ENCODE measurements around the gene QRFP.

QRFP gene

DNA sequence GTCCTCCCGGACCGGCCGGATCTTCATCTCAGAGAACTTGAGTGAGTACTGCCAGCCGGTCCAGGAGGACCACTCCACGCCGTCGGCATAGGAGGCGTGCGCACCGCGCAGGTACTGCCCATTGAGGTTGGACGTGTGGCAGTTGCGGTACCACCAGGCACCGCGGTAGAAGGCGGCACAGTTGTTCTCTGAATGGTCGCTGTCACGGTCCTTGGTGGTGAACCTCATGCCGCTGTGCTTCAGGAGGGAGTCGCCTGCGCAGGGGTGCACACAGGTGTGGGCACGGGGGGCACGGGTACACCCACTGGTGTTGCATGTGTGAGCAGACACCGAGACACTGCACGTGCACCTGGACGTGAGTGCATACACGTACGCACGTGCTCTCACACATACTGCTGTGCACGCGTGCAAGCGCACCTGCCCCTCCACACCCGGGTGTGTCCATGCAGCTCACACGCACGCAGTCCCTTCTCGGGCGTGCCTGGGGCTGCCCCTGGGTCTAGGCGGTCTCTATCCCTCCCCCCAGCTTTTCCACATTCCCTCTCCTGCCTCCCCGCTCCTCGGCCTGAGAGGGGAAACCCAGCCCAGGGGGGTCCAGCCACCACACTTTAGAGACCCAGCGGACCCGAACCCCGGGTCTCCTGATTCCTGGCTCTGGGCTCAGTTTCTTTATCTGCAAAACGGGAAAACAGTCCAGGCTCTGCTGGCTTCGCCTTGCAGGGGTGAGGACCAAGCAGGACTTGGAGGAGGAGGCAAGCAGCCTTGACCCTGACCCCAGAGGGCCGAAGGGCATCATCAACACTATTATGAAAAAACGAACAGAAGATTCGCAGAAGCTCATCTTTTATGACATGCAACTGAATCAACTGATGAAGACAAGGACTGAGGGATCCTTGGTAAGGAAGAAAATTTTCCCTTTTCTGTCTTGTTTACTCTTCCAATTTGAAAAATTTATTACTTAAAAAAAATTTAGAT is 7.7 kb upstream of the QRFP start:
- DNase-seq (ENCODE audit: low spot score), result no peak

DNA sequence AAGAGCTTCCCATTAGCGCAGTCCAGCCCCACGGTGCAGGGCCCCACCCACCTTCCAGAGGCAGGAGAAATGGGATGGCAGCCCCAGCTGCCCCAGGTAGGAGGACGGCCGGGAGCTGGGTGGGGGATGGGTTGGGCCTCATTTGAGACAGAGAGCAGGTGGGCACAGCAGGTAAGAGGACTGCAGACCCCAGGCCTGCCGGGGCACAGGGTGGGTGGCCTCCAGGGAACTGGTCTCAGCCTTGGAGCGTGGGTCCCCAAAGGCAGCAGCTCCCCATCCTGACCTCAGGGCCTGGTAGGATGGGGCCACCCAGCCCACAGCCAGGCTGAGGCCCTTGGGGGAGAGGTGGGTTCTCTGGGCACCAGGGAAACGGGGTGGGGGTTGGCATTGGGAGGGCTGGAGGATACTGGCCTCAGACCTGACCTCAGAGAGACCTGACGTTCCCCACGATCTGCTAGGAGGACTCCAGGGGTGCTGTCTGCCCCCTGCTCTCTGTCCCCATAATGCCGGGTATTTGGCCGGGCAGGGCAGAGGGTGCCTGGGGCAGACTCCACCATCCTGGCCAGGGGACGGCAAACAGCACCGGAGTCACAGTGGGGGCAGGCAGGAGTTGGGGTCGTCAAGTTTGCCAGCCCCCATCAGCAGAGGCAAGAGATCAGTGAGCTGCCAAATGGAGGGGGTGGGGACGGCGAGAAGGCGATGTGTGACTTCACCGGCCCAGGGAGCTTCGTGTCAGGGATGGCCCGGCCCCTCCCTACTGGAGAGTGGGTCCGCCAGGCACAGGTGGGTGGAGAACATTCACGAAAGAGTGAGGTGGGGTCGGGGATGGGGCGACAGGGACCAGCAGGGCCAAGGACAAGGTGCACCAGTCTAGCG is 6.8 kb upstream of the QRFP start:
- DNase-seq (ENCODE audit: low spot score), result no peak

DNA sequence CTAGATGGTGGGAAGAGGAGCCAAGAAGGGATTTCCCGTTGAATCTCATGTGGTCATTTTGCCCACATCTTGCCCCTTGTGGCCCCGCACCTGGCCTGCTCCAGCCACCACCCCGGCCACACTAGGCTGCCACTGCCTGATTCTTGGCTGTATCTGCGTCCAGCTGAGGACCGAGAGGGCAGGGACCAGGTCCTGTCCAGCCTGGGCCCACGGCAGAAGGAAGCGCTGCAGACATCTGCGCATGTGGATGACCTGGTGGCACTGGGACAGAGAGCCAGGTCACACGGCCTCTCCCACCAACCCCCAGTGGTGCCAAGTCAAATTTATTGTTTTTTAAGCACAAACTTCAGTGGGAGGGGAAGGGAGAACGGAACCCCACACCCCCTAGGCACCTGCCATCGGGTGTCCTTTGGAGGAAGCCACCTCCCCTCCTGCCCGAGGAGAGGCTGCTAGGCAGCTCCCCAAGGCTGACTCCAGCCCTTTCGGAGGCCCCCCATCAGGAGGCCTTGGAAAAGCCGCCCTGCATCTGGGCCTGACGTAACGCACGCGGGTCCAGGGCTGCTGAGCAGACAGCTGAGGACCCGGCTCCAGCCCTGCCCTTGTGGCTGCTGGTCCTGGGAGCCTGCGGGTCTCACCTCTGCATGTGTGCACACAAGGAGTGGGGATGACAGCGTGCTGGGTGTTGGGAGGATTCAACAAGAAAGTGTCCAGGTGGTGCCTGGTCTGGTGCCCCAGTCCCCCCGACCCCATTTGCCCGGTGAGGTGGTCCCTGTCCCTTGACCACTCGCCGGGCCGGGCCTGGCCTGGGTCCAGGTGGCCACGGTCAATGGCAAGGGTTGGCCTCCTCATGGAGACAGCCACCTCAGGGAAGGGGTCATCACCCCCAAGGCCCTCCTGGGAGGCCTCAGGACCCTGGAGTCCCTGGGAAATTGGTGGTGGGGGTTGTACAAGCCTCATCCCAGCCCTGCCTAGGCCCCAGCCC is 5.9 kb upstream of the QRFP start:
- no peak for DNase-seq (ENCODE audit: low spot score)

DNA sequence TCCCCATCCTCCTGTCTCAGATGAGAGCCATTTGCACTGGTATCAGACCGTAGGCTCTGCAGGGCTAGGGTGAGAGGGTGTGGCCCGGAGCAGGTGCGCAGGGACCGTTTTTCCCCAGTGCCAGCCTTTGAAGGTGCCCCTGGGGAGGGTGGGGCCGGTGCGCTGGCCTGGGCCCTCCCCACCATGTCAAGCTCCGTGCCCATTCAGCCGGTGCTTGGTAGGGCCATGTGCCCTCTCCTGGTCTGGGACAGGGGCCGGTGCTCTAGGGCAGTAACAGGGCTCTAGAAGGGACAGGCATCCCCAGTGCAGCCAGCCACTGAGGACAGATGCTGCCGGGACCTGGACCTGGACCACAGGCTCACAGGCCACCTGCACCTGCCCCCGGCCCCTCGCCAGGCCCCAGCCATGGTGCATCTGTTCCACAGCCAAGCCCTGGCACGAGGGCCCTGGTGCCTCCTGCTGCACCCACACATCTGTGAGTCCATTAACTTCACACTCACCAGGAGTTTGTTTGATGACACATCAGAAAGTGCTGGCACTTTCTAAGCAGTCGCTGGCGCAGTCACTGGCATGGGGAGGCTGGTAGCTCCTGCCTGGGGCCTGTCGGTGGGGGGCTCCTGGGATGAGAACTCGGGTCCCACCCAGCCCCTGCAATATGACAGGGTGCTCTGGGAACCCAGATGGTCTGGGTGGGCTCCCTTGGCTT is 5.0 kb upstream of the QRFP start:
- no peak for DNase-seq (ENCODE audit: low spot score)

DNA sequence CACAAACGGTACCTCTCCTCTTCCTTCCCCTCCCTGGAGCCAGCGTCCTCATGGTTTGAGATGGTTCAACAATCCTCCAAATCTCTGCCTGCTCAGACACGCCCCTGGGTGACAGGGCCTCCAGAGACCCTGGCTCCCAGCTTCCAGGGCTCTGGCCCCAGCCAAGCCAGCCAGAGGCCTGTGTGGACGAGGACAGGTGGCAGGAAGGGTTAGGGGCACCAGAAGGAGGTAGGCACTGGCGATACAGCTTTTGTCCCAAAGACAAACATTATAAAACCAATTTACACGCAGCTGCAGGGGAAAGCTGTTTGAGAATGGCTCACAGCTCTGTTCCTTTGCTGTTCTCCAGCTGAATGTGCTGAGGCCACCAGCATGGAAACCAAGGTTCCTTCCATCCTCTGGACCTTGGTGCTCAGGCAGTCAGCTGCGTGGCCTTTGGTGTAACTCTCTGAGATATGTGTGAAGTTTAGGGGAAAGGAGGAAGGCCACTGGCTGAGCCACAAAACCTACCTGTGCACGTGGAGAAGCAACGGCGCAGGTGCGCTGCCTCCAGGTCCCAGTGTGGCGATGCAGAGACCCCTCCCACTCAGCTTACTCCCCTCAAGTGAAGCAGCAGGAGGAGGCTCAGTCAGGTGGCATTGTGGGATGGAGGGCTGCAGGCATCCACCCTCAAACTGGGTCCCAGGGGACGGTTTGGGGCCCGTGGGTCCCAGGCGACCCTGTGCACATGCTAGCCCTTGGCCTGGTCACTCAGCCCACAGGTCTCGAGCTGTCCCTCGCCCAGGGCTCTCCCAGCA is 4.3 kb upstream of the QRFP start:
- no peak for DNase-seq (ENCODE audit: low spot score)

DNA sequence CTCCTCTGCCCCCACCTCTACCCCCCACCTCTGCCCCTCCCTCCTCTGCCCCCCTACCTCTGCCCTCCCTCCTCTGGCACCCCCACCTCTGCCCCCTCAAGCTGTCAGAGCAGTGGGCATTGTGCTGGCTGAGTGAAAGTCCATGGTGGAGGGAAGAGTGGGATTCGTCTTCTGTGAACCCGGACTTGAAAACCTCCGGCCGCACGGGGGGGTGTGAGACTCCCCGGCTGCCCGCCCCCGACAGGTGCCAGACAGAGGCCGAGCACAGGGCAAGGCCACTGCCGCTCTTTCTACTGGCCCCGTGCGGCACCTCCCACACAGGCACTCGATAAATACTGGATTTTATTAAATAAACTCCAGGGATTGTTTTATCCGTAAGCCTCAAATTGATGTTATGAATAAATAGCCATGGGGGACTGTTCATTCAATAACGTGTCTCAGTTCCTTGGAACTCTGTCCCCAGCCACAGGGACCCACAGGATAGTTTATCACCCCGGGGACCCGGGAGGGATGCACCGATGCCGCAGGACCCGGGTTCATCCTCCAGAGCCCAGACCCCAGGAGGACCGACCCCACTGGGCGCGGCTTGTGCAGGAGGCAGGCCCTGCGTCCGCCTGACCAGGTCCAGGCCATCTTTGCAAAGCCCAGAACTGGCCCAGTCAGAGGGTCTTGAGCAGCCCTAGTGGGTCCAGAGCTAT is 2.6 kb upstream of the QRFP start:
- no peak for DNase-seq (ENCODE audit: low spot score)

DNA sequence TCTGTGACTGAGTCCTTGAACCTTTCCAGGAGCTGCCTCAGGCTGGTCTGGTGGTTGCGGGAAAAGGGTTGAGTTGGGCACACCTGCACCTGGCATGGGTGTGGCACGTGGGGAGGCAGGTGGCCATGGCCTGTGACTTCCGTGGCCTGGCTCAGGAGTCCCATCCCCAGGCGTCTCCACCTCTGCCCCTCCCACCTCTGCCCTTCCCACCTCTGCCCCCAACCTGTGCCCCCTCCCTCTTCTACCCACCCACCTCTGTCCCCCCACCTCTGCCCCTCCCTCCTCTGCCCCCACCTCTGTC is 1.9 kb upstream of the QRFP start:
- DNase-seq (ENCODE audit: low spot score), result no peak

DNA sequence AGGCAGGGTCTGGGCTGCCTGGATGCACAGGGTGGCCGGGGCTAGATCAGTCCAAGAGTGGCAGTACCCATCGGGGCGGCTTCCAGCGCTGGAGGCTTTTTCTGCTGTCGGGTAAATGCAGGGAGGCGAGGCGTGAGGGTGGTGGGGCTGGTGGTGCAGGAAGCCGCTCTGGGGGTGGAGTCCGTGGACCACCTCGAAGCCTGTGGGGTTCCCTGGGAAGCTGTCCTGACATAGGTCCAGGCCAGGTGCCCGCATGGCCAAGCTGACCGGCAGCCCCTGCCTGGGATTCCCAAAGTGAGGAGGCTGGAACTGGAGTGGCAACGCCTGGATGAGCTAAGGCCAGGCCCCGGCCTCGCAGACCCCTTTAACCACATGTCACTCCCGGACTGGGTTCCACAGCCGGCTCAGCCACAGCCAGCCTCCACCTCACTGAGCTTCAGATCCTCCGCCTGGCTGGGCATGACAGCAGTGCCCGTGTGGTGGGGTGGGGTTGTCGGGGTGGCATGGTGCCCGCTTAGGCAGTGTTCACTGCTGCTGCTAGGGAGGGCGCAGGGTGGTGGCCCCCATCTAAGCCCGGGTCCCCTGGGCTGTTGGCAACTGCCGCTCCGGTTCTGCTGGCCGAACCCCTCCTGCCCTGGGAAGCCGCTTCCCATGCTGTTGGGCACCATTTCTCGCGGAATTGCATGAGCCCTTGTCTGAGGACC is 1.4 kb upstream of the QRFP start:
- DNase-seq (ENCODE audit: low spot score), result no peak

DNA sequence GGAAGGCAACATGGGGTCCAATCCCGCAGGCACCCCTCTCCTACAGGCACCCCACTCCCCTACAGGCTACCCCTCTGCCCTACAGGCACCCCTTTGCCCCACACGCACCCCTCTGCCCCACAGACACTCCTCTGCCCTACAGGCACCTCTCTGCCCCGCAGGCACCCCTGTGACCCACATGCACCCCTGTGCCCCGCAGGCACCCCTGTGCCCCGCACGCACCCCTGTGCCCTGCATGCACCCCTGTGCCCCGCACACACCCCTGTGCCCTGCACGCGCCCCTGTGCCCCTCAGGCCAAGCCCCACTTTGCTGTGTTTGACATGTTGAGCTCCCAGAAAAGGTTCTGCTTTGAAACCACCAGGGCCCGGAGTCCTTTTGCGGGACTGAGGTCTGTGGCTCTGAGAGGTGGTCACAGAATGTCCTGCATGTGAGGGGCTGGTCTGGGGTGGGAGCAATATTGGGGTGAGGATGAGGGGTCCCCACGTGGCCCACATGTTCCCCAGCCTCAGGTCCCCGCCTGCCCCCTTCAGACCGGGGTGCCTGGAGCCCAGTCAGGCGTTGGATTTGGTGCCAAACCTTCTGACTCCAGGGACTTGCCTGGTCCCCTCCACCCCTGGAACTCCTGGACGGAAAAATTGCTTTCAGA is 616 bp upstream of the QRFP start:
- no peak for DNase-seq (ENCODE audit: low spot score)

DNA sequence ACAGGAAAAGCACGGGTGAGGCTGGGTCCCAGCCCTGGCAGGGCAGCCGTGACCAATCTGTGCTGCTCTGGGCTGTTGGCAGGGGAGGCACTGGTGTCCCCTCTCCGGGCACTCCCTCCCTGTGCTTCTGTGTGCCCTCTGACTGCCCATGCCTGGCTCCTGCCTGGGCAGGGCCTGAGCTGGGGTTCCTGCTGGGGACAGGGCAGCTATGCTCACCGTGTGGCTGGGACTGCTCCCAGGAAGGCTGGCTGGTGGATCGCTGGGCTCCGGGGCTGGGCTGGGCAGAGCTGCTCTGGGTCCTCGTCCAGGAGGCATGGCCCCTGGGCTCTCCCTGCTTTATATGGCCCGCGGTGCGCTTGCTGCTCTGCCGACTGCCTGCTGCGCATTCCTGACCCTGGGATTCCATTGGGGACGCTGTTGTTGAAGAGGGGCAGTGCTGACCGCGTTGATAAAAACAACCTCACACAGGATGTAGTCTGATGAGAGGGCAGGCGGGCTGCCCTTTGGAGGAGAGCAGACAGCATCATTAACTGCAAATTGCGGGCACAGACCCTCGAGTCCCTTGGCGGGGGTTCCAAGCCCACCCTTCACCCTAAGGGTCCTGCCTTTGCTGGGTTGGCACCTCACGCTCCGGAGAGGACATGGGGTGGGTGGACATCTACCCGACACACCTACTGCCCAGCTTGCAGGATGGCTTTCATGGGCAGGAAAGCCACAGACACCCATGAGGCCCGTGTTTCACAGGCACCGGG is 955 bp downstream of the QRFP start:
- DNase-seq (ENCODE audit: low spot score), result no peak

DNA sequence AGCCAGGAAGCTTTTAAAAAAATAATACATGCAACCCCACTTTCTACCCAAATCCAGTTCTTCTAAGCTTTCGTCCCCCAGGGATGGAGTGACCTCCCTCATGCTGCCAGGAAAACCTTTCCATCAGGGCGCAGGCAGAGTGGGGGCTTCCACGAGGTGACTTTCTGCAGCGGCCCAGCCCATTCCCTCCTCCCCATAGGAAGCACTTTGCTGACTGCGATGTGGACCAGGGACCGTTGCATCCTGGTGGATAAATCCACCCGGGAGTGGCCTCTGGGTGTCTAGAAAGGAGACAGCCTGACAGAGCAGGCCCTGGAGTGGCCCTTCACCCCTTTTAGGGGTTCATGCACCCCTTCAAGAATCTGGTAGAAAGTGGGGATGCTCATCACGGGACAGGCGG is 1.6 kb downstream of the QRFP start:
- no peak for DNase-seq (ENCODE audit: low spot score)

DNA sequence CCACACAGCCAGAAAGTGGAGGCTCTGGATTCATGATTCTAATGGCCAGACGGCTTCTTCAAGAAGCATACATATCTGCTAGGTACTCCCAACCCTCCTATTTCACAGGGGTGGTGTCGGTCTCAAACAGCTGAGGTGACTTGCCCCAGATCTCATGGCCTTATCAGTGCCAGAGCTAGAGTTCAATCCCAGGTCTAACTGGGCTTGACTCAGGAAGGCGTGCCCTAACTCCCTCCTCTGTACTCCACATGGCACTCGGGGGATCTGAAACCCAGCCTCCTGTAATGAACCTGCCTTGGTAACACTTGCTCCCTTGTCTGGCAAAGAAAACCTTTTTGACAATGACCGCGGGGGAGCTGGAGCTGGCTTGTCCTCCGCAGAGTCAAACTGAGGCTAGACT is 2.1 kb downstream of the QRFP start:
- no peak for DNase-seq (ENCODE audit: low spot score)

DNA sequence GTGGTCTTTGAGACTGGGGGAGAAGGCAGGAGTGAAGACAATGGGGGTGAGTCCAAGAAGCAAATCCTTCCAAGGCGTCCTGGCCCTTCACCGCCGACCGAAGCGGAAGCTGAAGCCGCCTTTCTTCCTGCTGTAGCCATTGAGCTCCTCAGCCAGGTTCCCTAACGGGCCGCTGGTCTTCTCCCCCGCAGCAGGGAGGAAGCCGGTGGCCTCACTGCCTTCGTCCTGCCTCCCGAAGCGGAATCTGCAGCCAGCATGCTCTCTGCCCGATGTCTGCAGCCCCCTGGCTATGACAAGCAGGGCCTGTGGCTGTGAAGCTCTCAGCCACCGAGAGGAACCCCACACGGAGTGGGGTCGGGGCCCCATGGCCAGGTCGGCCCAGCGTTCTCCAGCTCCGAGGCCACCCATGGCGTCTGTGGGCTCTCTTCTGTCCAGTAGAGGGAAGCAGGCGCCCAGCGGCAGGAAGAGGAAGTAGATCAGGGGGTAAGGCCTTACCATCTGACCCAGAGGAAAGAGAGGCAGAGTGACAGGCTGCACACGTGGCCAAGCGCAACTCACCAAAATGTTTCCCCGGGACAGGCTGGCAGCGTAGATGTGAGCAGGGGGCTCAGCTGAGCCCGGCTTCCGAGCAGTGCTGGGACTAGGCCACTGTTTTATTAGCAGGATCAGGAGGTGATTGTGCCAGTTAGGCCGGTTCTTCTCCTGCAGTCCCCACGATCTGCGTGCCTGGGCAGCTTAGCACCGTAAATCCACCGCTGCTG is 3.1 kb downstream of the QRFP start:
- DNase-seq (ENCODE audit: low spot score), result no peak

DNA sequence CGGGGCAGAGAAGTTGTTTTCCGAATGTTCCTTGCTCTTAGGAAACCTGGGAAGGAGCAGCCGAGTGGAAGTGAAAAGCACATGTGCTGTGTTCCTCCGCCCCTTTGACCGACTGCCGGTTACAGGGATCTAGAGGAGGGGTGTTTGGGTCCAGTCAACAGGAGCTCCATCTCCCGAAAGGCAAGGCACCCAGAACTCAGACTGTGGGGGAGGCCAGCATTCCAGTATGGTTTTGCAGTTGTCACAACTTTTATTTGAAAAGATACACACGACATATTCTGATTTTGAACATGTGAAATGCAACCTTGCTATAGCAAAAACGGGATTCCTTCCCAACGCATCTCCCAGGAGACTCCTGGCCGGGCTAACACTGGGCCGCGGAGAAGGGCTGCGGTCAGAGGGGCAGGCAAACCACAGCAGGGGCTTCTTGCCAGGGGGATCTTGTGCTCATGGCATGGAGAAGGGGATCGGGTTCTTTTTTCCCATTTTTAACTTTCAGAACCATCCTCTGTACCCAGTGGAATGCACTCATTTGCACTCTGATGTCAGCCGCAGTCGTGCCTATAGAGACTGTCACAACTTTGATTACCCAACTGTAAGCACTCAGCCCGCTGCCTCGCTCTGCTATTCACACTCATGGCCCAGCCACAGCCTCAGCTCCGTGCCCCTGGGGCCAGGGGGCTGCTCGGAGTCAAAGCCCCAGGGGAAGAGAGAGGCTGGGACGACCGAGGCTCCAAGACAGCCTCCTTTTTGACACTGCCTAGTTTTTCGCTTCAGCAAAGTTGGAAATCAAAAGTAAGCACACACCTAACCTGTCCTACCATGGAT is 3.9 kb downstream of the QRFP start:
- DNase-seq (ENCODE audit: low spot score), result no peak

DNA sequence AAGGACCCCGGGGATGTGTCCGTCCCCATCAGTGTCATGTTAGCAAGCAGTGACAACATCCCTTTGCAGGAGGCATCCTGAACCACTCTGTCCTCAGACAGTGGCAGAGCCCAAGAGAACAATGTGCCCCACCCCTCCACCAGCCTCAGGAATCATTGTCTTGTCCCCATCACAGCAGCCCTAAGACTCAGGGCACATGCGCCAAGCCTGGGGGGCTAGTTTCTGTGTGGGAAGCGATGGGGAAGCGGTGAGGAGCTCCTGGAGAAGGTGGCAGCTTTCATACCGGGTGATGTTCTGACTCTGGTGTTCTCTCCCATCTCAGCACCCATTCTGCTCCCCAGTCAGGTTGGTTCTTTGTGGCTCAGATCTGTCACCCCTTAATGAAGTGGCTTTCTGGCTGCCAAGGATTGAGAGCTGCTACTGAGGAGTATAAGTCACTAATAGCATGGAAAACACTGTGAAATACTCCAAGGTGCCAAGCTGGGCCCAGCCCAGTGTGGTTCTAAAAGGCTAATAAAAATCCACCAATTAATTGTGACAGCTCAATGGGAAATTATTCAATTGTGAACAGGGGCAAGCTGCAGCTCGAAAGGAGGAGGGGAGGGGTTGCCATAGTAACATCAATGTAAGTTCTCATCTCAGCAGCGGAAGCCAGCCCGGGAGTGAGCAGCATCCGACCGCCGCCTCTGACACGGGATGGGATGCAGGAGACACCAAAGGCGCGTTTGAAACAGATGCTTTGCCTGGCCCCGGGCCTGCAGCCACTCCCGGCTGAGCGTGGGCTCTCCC is 4.7 kb downstream of the QRFP start:
- no peak for DNase-seq (ENCODE audit: low spot score)

Measured in LoVo (cell line).